Sigmoid colon (tissue), 7 donors: ENCODE results near the gene ZBED1. TPM values are rescaled to one million over a fixed set of nuclear protein-coding genes. Genes with fewer than 3 reads are reported as not detected.

Source experiments
- DNase-seq: peaks from one replicate; pipeline ENCODE4 v3.0.0-alpha.2; 2019
- H3K27ac ChIP-seq, 4 donors: fragments of 200-600 bp; sonication (generic); one replicate each; pipeline ENCODE4 v1.5.1; 2016 to 2019; ENCODE audit warnings: mild to moderate bottlenecking in 1 of 4
- H3K27me3 ChIP-seq, 3 donors: fragments of 200-600 bp; sonication (generic); one replicate each; pipeline ENCODE4 v1.5.1; 2019; ENCODE audit warnings: mild to moderate bottlenecking in 1 of 3
- H3K36me3 ChIP-seq, 4 donors: fragments of 200-600 bp; sonication (generic); one replicate each; pipeline ENCODE4 v1.5.1; 2016 to 2019
- H3K4me1 ChIP-seq, 4 donors: fragments of 200-600 bp; sonication (generic); one replicate each; pipeline ENCODE4 v1.5.1; 2017 to 2019
- H3K4me3 ChIP-seq, 4 donors: fragments of 200-600 bp; sonication (generic); one replicate each; pipeline ENCODE4 v1.5.1; 2017 to 2019; ENCODE audit warnings: mild to moderate bottlenecking in 2 of 4, moderate library complexity in 1 of 4
- H3K9me3 ChIP-seq, 4 donors: fragments of 200-600 bp in 3 of 4; sonication (generic) in 3 of 4; one replicate each; pipeline versions ENCODE4 v1.5.1 to v1.6.1; 2013 to 2019
- CTCF ChIP-seq, 4 experiments: fragments of 450-650 bp in 3 of 4; fragments of 200-600 bp in 1 of 4; IDR thresholded peaks; one replicate each; pipeline ENCODE4 v1.5.1; 2016 to 2019; ENCODE audit warnings: antibody characterized with exemption in 4 of 4, mild to moderate bottlenecking in 3 of 4, moderate library complexity in 2 of 4
- EP300 ChIP-seq, 4 donors: sonication (generic); formaldehyde crosslinking; IDR thresholded peaks; one replicate each; pipeline ENCODE4 v1.6.1; 2017; ENCODE audit warnings: antibody characterized with exemption in 4 of 4
- POLR2A ChIP-seq, 2 donors: fragments of 450-650 bp; IDR thresholded peaks; one replicate each; pipeline ENCODE4 v1.6.1; 2016; ENCODE audit warnings: antibody characterized with exemption in 2 of 2, mild to moderate bottlenecking in 2 of 2, moderate library complexity in 2 of 2
- POLR2AphosphoS5 ChIP-seq, 4 donors: sonication (generic); formaldehyde crosslinking; IDR thresholded peaks; one replicate each; pipeline ENCODE4 v1.6.1; 2017; ENCODE audit warnings: antibody characterized with exemption in 4 of 4
- WGBS, 2 donors: extraction: QIAGEN DNeasy Blood & Tissue Kit; methylation state at CpG; one replicate each; pipeline ENCODE4 v1.1.7; 2013; 5-methylcytosine and 5-hydroxymethylcytosine counted together
- intact Hi-C: fragments of 100-400 bp; cut with DNase I; formaldehyde crosslinking; loops from one replicate; pipeline ENCODE4 v1.15.1; 2023
- polyA plus RNA-seq, 3 donors: library from polyadenylated mRNA; stranded (reverse); fragments of 200-250 nt; gene quantifications; one replicate each; pipeline ENCODE4 v1.2.3, GENCODE V29; 2013
- total RNA-seq, 4 donors: library from RNA; depleted of rRNA; stranded (reverse); fragments of >200 nt; gene quantifications; one replicate each; pipeline ENCODE4 v1.1.0, GENCODE V29; 2016
- donor health status: healthy with polysubstance abuse.
- donor health status: Bipolar disorder and iron deficiency.
- donor health status: healthy.

Gene ZBED1
- total and polyA plus RNA-seq, 7 donors, result 24.6 to 35.6 (median 28.5) TPM

- Histone ChIP-seq H3K4me3 (no peak overlapping the region), H3K9me3 (no peaks in the 10 kb centered on the region), H3K27ac (no peak overlapping the region), H3K27me3 (no peaks in the 10 kb centered on the region), H3K36me3 (no peaks in the 10 kb centered on the region), H3K4me1 (no peaks in the 10 kb centered on the region)
- TF ChIP-seq POLR2A (IDR thresholded peaks at IDR 0.05) (no peak), POLR2AphosphoS5 (IDR thresholded peaks at IDR 0.05) (no peak), EP300 (IDR thresholded peaks at IDR 0.05) (no peak), CTCF (IDR thresholded peaks at IDR 0.05) (no peak)
- 45 to 73% methylated on average over 5 of the region's 5 CpGs for WGBS, 2 donors
- DNase-seq, result no peak
- intact Hi-C loops, result no loop called here
Measured at GRCh38 chrX:2514131-2514530, 13.4 kb upstream of the ZBED1 start.

- H3K36me3 ChIP-seq, result no peaks in the 10 kb centered on the region
- no peaks in the 10 kb centered on the region for H3K27me3 ChIP-seq
- no peak overlapping the region for H3K27ac ChIP-seq
- TF ChIP-seq POLR2AphosphoS5 (IDR thresholded peaks at IDR 0.05), result no peak
- no peak for TF ChIP-seq POLR2A (IDR thresholded peaks at IDR 0.05)
- TF ChIP-seq CTCF (IDR thresholded peaks at IDR 0.05), result no peak
- no peak for TF ChIP-seq EP300 (IDR thresholded peaks at IDR 0.05)
- WGBS, 2 donors, result 76% methylated on average over 6 of the region's 6 CpGs
- no peak overlapping the region for H3K4me3 ChIP-seq
- intact Hi-C loops, result no loop called here
- no peak for DNase-seq
- no peaks in the 10 kb centered on the region for H3K9me3 ChIP-seq
- H3K4me1 ChIP-seq, result no peaks in the 10 kb centered on the region
Measured at GRCh38 chrX:2513121-2513664, 12.4 kb upstream of the ZBED1 start.

- Histone ChIP-seq H3K27ac (no peak overlapping the region), H3K4me3 (no peak overlapping the region), H3K36me3 (no peaks in the 10 kb centered on the region), H3K9me3 (no peaks in the 10 kb centered on the region), H3K27me3 (no peaks in the 10 kb centered on the region), H3K4me1 (no peaks in the 10 kb centered on the region)
- DNase-seq, result no peak
- no peak for TF ChIP-seq POLR2A (IDR thresholded peaks at IDR 0.05)
- no peak for TF ChIP-seq CTCF (IDR thresholded peaks at IDR 0.05)
- TF ChIP-seq EP300 (IDR thresholded peaks at IDR 0.05), result no peak
- no peak for TF ChIP-seq POLR2AphosphoS5 (IDR thresholded peaks at IDR 0.05)
- intact Hi-C loops, result no loop called here
- 91 to 92% methylated on average over 8 of the region's 8 CpGs for WGBS, 2 donors
Measured at GRCh38 chrX:2512501-2512900, 11.7 kb upstream of the ZBED1 start.

- H3K4me1 ChIP-seq, result no peaks in the 10 kb centered on the region
- H3K36me3 ChIP-seq, result no peaks in the 10 kb centered on the region
- H3K27me3 ChIP-seq, result no peaks in the 10 kb centered on the region
- no peaks in the 10 kb centered on the region for H3K9me3 ChIP-seq
- 95 to 97% methylated on average over 6 of the region's 6 CpGs for WGBS, 2 donors
- no peak overlapping the region for H3K27ac ChIP-seq
- H3K4me3 ChIP-seq, result no peak overlapping the region
- no peak for DNase-seq
- TF ChIP-seq POLR2AphosphoS5 (IDR thresholded peaks at IDR 0.05), result no peak
- no peak for TF ChIP-seq POLR2A (IDR thresholded peaks at IDR 0.05)
- intact Hi-C loops, result no loop called here
Measured at GRCh38 chrX:2511326-2511725, 10.6 kb upstream of the ZBED1 start.

GRCh38 chrX:2508648-2509335 is 8.0 kb upstream of the ZBED1 start:
- Histone ChIP-seq H3K36me3 (no peaks in the 10 kb centered on the region), H3K27me3 (no peaks in the 10 kb centered on the region), H3K27ac (no peak overlapping the region), H3K4me3 (no peak overlapping the region), H3K4me1 (no peaks in the 10 kb centered on the region), H3K9me3 (no peaks in the 10 kb centered on the region)
- no peak for DNase-seq
- WGBS, 2 donors, result 84 to 85% methylated on average over 9 of the region's 9 CpGs
- intact Hi-C loops, result no loop called here
- TF ChIP-seq POLR2AphosphoS5 (IDR thresholded peaks at IDR 0.05), result no peak
- no peak for TF ChIP-seq CTCF (IDR thresholded peaks at IDR 0.05)
- no peak for TF ChIP-seq POLR2A (IDR thresholded peaks at IDR 0.05)
- TF ChIP-seq EP300 (IDR thresholded peaks at IDR 0.05), result no peak
